Heart right ventricle (tissue), 16 donors: Measurements from ENCODE around the gene ITPR3. TPM values are rescaled to one million over a fixed set of nuclear protein-coding genes. Genes with fewer than 3 reads are reported as not detected.
A peak's percentile ranks its signal among the peaks of the same experiment; 100 is the strongest.

Source experiments
- ATAC-seq, 8 donors: fragments of 200-7000 bp; cut with Tn5 transposase; one replicate each; pipeline ENCODE4 v1.9.1; 2020; ENCODE audit warnings: mild to moderate bottlenecking in 8 of 8, moderate library complexity in 8 of 8, moderate number of reproducible peaks in 1 of 8
- DNase-seq, 2 donors: peaks; one replicate each; pipeline ENCODE4 v3.0.0-alpha.2; 2020
- H3K27ac ChIP-seq, 10 donors: fragments of 200-600 bp; sonication (generic) in 2 of 10; one replicate each; pipeline versions ENCODE4 v1.5.0 to v1.8.0; 2020 to 2022; ENCODE audit warnings: mild to moderate bottlenecking in 3 of 10
- H3K27me3 ChIP-seq, 7 donors: fragments of 200-600 bp; one replicate each; pipeline ENCODE4 v1.8.0; 2021 to 2022; ENCODE audit warnings: mild to moderate bottlenecking in 2 of 7
- H3K36me3 ChIP-seq, 9 donors: fragments of 200-600 bp; sonication (generic) in 1 of 9; one replicate each; pipeline versions ENCODE4 v1.5.0 to v1.8.0; 2020 to 2022; ENCODE audit warnings: mild to moderate bottlenecking in 2 of 9
- H3K4me1 ChIP-seq, 9 donors: fragments of 200-600 bp; sonication (generic) in 1 of 9; one replicate each; pipeline versions ENCODE4 v1.5.0 to v1.8.0; 2020 to 2022; ENCODE audit warnings: mild to moderate bottlenecking in 4 of 9
- H3K4me3 ChIP-seq, 10 donors: fragments of 200-600 bp; sonication (generic) in 2 of 10; one replicate each; pipeline versions ENCODE4 v1.5.0 to v1.8.0; 2020 to 2022; ENCODE audit warnings: mild to moderate bottlenecking in 7 of 10, moderate library complexity in 2 of 10
- H3K9me3 ChIP-seq, 11 donors: fragments of 200-600 bp in 10 of 11; sonication (generic) in 2 of 11; one replicate each; pipeline versions ENCODE4 v1.5.0 to v1.8.0; 2013 to 2022; ENCODE audit warnings: mild to moderate bottlenecking in 2 of 11, control low read depth in 1 of 11, moderate library complexity in 1 of 11
- WGBS, 2 donors: extraction: QIAGEN DNeasy Blood & Tissue Kit; methylation state at CpG; one replicate each; pipeline ENCODE4 v1.1.7; 2013; ENCODE audit warnings: inconsistent platforms in 1 of 2; 5-methylcytosine and 5-hydroxymethylcytosine counted together
- intact Hi-C, 10 donors: fragments of 100-400 bp; cut with DNase I; formaldehyde crosslinking; loops; one replicate each; pipeline versions ENCODE4 v1.11.1 to v1.14.2; 2022
- polyA plus RNA-seq, 2 donors: library from polyadenylated mRNA; stranded (reverse); fragments of 200-250 nt; gene quantifications; one replicate each; pipeline ENCODE4 v1.2.3, GENCODE V29; 2013
- total RNA-seq, 10 donors: library from RNA; stranded (reverse); fragmentation: NEBNext Ultra II Directional in 3 of 10; extraction: Animal tissue kit (Norgen Biotek cat#: 25700) in 3 of 10; gene quantifications; one replicate each; pipeline versions ENCODE4 v1.2.1 to v1.2.4, GENCODE V29; 2021 to 2023
- TF ChIP-seq, protein P1 (sequence below), 9 donors: fragments of 200-600 bp; sonication (generic) in 2 of 9; IDR thresholded peaks; one replicate each; pipeline versions ENCODE4 v1.5.0 to v1.8.0; 2021 to 2022; ENCODE audit warnings: antibody characterized with exemption in 9 of 9, mild to moderate bottlenecking in 5 of 9, moderate library complexity in 1 of 9
- donor health status: Arrhythmogenic right ventricular cardiomyopathy.
- donor health status: ischemic (EF 13 %, LVEDD 7.1; RV severe dilation, severe dysfunction).
- donor health status: healthy with polysubstance abuse.
- donor health status: DM: no; HTN: yes; CAD: no.
- donor health status: DM: no; HTN: no; CAD: no.
- donor health status: ischemic (EF 25% LVEDD 6.9; RV normal size, moderate dysfunction).
- donor health status: ischemic (EF 25% LVEDD 5.7; RV mildly dilated, moderate dysfunction).
- donor health status: healthy.
- donor health status: DM: yes; HTN: yes; CAD: no.
- donor health status: Ischemic cardiomyopathy.
- donor health status: ischemic (EF 35%, LVEDD 5.7; RV mildly dilated, moderate dysfunction).
- donor health status: nonischemic (EF 11% LVEDD 7.7; RV severe dilation, severe dysfunction).
- donor health status: DM: yes; HTN: yes; CAD: no.
- donor health status: PGD.
- donor health status: ischemic (EF 29% LVEDD 5.4; RV normal size, mild dysfunction).
- donor health status: nonischemic (EF 23%, LVEDD 6.1; RV moderate dilation, normal function).

The ITPR3 gene
- total and polyA plus RNA-seq, 12 donors = 3.2 to 16.7 (median 6.0) TPM

DNA sequence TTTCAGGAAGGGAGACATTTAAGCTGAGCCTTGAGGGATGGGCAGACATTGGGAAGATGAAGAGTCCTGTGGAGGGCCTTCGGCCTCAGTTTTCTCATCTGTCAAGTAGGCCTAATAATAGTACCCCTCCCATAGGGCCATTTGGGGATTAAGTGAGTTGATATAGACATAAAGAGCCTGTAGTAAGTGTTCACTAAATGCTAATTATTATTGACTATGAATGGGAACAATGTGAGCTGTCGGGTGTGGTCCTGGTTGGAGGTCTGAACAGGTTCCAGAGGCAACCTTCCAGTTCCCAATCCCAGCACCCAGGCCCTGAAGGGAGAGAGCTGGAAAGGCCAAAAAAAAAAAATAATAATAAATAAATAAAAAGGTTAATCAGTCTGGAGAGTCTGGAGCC lies 14.5 kb upstream of the ITPR3 start:
- WGBS, 2 donors = 95 to 96% methylated on average over 2 of the region's 2 CpGs
- TF ChIP-seq, protein P1, sequence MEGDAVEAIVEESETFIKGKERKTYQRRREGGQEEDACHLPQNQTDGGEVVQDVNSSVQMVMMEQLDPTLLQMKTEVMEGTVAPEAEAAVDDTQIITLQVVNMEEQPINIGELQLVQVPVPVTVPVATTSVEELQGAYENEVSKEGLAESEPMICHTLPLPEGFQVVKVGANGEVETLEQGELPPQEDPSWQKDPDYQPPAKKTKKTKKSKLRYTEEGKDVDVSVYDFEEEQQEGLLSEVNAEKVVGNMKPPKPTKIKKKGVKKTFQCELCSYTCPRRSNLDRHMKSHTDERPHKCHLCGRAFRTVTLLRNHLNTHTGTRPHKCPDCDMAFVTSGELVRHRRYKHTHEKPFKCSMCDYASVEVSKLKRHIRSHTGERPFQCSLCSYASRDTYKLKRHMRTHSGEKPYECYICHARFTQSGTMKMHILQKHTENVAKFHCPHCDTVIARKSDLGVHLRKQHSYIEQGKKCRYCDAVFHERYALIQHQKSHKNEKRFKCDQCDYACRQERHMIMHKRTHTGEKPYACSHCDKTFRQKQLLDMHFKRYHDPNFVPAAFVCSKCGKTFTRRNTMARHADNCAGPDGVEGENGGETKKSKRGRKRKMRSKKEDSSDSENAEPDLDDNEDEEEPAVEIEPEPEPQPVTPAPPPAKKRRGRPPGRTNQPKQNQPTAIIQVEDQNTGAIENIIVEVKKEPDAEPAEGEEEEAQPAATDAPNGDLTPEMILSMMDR (IDR thresholded peaks at IDR 0.05) = no peak
- H3K4me1 ChIP-seq = peaks cover 11 to 49% (median 30%) of the 10 kb centered on the region in 9 donors
- intact Hi-C loops = no loop called here
- H3K4me3 ChIP-seq = no peak overlapping the region
- H3K9me3 ChIP-seq = peaks cover 0 to 13% (median 0%) of the 10 kb centered on the region in 11 donors
- DNase-seq (no peak), ATAC-seq (no peak)
- no peaks in the 10 kb centered on the region for H3K27me3 ChIP-seq
- H3K27ac ChIP-seq = no peak overlapping the region
- H3K36me3 ChIP-seq = no peaks in the 10 kb centered on the region

DNA sequence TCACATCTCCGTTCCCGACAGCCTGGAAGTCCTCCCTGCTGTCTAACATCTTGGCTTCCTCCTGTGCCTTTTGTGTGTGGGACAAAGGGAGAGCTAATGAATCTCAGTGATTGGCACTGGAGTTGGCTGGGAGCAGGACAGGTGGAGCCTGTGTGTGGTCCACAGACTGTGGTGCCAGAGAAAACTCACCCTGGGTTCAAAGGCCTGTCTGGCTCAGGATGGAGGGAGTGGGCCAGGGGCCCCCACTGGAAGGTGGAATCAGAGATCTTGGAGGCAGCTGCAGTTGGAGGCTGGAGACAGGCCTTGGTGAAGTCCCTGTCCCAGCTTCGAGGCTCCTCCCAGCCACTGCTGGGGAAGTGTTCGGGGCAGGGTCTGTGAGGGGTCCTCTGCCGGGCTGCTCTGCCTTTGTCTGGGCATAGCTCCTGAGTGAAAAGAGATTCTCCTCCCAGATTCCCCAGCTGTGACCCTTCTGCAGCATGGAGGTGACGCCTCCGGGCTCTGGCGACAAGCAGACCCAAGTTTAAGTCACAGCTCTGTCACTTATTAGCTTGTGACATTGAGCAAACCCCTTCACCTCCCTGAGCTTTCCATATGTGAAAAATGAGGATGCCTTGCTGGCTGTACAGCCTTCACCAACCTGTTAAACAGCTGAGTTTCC lies 13.9 kb upstream of the ITPR3 start:
- Histone ChIP-seq H3K36me3 (no peaks in the 10 kb centered on the region), H3K4me3 (no peak overlapping the region), H3K9me3 (peaks cover 0 to 13% (median 0%) of the 10 kb centered on the region in 11 donors), H3K27ac (no peak overlapping the region), H3K4me1 (peaks cover 11 to 49% (median 30%) of the 10 kb centered on the region in 9 donors), H3K27me3 (no peaks in the 10 kb centered on the region)
- 70 to 76% methylated on average over 8 of the region's 8 CpGs for WGBS, 2 donors
- intact Hi-C loops = no loop called here
- DNase-seq = no peak
- TF ChIP-seq, protein P1 (IDR thresholded peaks at IDR 0.05) = no peak
- ATAC-seq = no peak

DNA sequence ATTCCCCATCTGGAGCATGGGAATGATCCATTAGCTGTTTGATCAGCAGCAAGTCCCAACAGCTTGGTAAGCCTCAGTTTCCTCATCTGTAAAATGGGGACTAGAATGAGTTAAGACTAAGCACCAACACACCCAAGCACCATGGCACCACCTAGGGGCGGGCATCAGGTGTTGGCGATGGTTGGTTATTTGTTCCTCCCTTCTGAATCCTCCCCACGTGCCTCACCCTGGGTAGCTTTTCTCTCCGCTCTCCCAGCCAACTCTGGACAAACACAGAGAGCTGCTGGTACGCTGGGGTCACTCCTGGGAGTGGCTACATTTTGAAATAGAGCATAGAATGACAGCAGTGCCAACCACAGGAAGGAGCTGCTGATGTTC lies 13.3 kb upstream of the ITPR3 start:
- intact Hi-C loops = loop anchor here in 1 of 10 donors (2.0 kb wide), 1 partner anchor 17 kb away; no protein-coding TSS in a partner anchor
- Histone ChIP-seq H3K9me3 (peaks cover 0 to 13% (median 0%) of the 10 kb centered on the region in 11 donors), H3K27me3 (no peaks in the 10 kb centered on the region), H3K4me1 (peaks cover 11 to 49% (median 30%) of the 10 kb centered on the region in 9 donors), H3K4me3 (no peak overlapping the region), H3K36me3 (no peaks in the 10 kb centered on the region), H3K27ac (no peak overlapping the region)
- ATAC-seq = no peak
- DNase-seq = no peak
- 83 to 86% methylated on average over 5 of the region's 5 CpGs for WGBS, 2 donors
- TF ChIP-seq, protein P1 (IDR thresholded peaks at IDR 0.05) = peak in 4 of 9 donors; percentile 10 to 34 (median 14)

DNA sequence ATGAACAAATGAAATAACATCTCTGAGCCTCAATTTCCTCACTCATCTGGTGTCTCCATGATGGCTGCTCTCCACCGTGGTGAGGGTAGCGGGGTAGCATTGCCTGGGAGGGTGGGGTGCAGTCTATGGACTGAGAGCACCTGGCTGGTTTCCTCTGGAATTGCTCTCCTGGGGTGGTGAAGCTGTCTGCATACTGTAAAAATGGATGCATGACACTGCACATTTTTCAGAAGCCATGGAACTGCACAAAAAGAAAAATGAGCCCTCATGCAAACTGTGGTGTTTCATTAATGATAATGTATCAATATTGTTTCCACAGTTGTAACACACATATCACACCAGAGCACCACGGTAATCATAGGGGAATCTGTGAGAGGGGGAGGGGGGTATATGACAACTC lies 12.1 kb upstream of the ITPR3 start:
- Histone ChIP-seq H3K4me1 (peaks cover 11 to 49% (median 30%) of the 10 kb centered on the region in 9 donors), H3K9me3 (peaks cover 0 to 12% (median 0%) of the 10 kb centered on the region in 11 donors), H3K36me3 (no peaks in the 10 kb centered on the region), H3K27me3 (no peaks in the 10 kb centered on the region), H3K4me3 (no peak overlapping the region), H3K27ac (peak overlapping the region in 7 of 10 donors; percentile 70 to 88 (median 80))
- whole genome bisulfite sequencing, 2 donors = 57 to 59% methylated on average over 3 of the region's 3 CpGs
- intact Hi-C loops = loop anchor here in 2 of 10 donors (1.0 to 2.0 kb wide), 2 partner anchors 18 to 19 kb away; no protein-coding TSS in a partner anchor
- ATAC-seq (no peak), DNase-seq (no peak)
- TF ChIP-seq, protein P1 (IDR thresholded peaks at IDR 0.05) = no peak
